SK-N-SH treated with all-trans-retinoic acid at 6 μM for 48 hours (cell line): ENCODE results near the gene PRRC2A.

ENCODE experiments used
- ATAC-seq: fragments of 200-7000 bp; cut with Tn5 transposase; 3 replicates; pipeline ENCODE4 v1.9.1; 2020; ENCODE audit warnings: mild to moderate bottlenecking, moderate library complexity
- ARNTL ChIP-seq: fragments of 450-650 bp; formaldehyde crosslinking; IDR thresholded peaks from 2 replicates; pipeline ENCODE4 v1.5.0; 2020; ENCODE audit warnings: low read depth, mild to moderate bottlenecking, moderate library complexity, borderline replicate concordance
- CREB5 ChIP-seq: fragments of 250-450 bp; sonication (Bioruptor Pico); IDR thresholded peaks from 2 replicates; pipeline ENCODE4 v1.5.1; 2020; ENCODE audit warnings: low read depth, mild to moderate bottlenecking, moderate library complexity
- CSDC2 ChIP-seq: fragments of 250-450 bp; sonication (Bioruptor Pico); IDR thresholded peaks from 2 replicates; pipeline ENCODE4 v1.5.0; 2020; ENCODE audit warnings: mild to moderate bottlenecking, moderate library complexity
- CSRNP3 ChIP-seq: fragments of 250-450 bp; sonication (Bioruptor Pico); IDR thresholded peaks from 2 replicates; pipeline ENCODE4 v1.5.1; 2021; ENCODE audit warnings: mild to moderate bottlenecking, moderate library complexity
- ESRRG ChIP-seq: fragments of 250-450 bp; sonication (Bioruptor Pico); IDR thresholded peaks from 2 replicates; pipeline ENCODE4 v1.6.1; 2021; ENCODE audit warnings: mild to moderate bottlenecking
- OSR1 ChIP-seq: fragments of 250-450 bp; sonication (Bioruptor Pico); IDR thresholded peaks from 2 replicates; pipeline ENCODE4 v1.8.0; 2022; ENCODE audit warnings: moderate library complexity, mild to moderate bottlenecking, inconsistent platforms
- PATZ1 ChIP-seq: fragments of 250-450 bp; sonication (Bioruptor Pico); IDR thresholded peaks from 2 replicates; pipeline ENCODE4 v1.8.0; 2020; ENCODE audit warnings: mild to moderate bottlenecking, moderate library complexity, borderline replicate concordance
- POU6F1 ChIP-seq: fragments of 250-450 bp; sonication (Bioruptor Pico); IDR thresholded peaks from 2 replicates; pipeline ENCODE4 v1.8.0; 2021; ENCODE audit warnings: low read depth, mild to moderate bottlenecking, moderate library complexity, borderline replicate concordance
- PPARA ChIP-seq: fragments of 250-450 bp; sonication (Bioruptor Pico); IDR thresholded peaks from 2 replicates; pipeline ENCODE4 v1.5.0; 2020; ENCODE audit warnings: mild to moderate bottlenecking, borderline replicate concordance
- RARB ChIP-seq: fragments of 250-450 bp; sonication (Bioruptor Pico); IDR thresholded peaks from 2 replicates; pipeline ENCODE4 v1.8.0; 2021; ENCODE audit warnings: mild to moderate bottlenecking, moderate library complexity
- SNAI2 ChIP-seq: fragments of 250-450 bp; sonication (Bioruptor Pico); IDR thresholded peaks from 2 replicates; pipeline ENCODE4 v1.5.0; 2020; ENCODE audit warnings: mild to moderate bottlenecking, moderate library complexity
- TCF4 ChIP-seq: fragments of 250-450 bp; sonication (Bioruptor Pico); IDR thresholded peaks from 2 replicates; pipeline ENCODE4 v1.8.0; 2021; ENCODE audit warnings: mild to moderate bottlenecking, moderate library complexity, borderline replicate concordance
- TOX ChIP-seq: fragments of 250-450 bp; sonication (Bioruptor Pico); IDR thresholded peaks from 2 replicates; pipeline ENCODE4 v1.8.0; 2021; ENCODE audit warnings: mild to moderate bottlenecking, moderate library complexity, borderline replicate concordance
- TSHZ2 ChIP-seq: fragments of 250-450 bp; sonication (Bioruptor Pico); IDR thresholded peaks from 2 replicates; pipeline ENCODE4 v1.5.0; 2020; ENCODE audit warnings: mild to moderate bottlenecking, moderate library complexity
- ZC3H10 ChIP-seq: fragments of 250-450 bp; sonication (Bioruptor Pico); IDR thresholded peaks from 2 replicates; pipeline ENCODE4 v1.5.1; 2021; ENCODE audit warnings: mild to moderate bottlenecking, moderate library complexity
- ZFP3 ChIP-seq: fragments of 250-450 bp; sonication (Bioruptor Pico); IDR thresholded peaks from 2 replicates; pipeline ENCODE4 v1.5.0; 2020; ENCODE audit warnings: mild to moderate bottlenecking, moderate library complexity
- ZFP30 ChIP-seq: fragments of 450-650 bp; formaldehyde crosslinking; IDR thresholded peaks from 2 replicates; pipeline ENCODE4 v1.5.0; 2022; ENCODE audit warnings: mild to moderate bottlenecking, moderate library complexity
- ZNF565 ChIP-seq: fragments of 450-650 bp; formaldehyde crosslinking; conservative IDR thresholded peaks from 2 replicates; pipeline ENCODE4 v1.5.0; 2020; ENCODE audit warnings: low read depth, mild to moderate bottlenecking, moderate library complexity
- ZNF70 ChIP-seq: fragments of 450-650 bp; formaldehyde crosslinking; IDR thresholded peaks from 2 replicates; pipeline ENCODE4 v1.5.0; 2020; ENCODE audit warnings: mild to moderate bottlenecking, moderate library complexity
- ZNF8 ChIP-seq: fragments of 450-650 bp; formaldehyde crosslinking; IDR thresholded peaks from 2 replicates; pipeline ENCODE4 v1.5.0; 2020; ENCODE audit warnings: mild to moderate bottlenecking, moderate library complexity

PRRC2A gene

GRCh38 chr6:31634131-31634530, 13.6 kb downstream of the PRRC2A start:
- ATAC-seq, result peak; percentile 2; the same call in 1 of the 3 replicates
- no peak for TF ChIP-seq PPARA
- TF ChIP-seq CREB5 (CRISPR knock-in tag), result no peak
- TF ChIP-seq SNAI2 (CRISPR knock-in tag), result no peak
- no peak for TF ChIP-seq TSHZ2 (CRISPR knock-in tag)
- TF ChIP-seq RARB (CRISPR knock-in tag), result no peak
- TF ChIP-seq POU6F1 (CRISPR knock-in tag), result no peak
- no peak for TF ChIP-seq TOX

- ATAC-seq, result no peak; the same call in 2 of the 3 replicates
Observed at GRCh38 chr6:31634969-31635575, 14.6 kb downstream of the PRRC2A start.

GRCh38 chr6:31636698-31637596, 16.4 kb downstream of the PRRC2A start:
- TF ChIP-seq ZNF8 (CRISPR knock-in tag), result no peak
- TF ChIP-seq ZNF565 (CRISPR knock-in tag), result no peak
- no peak for TF ChIP-seq ARNTL (CRISPR knock-in tag)
- no peak for TF ChIP-seq TCF4
- no peak for TF ChIP-seq TSHZ2 (CRISPR knock-in tag)
- TF ChIP-seq CREB5 (CRISPR knock-in tag), result no peak
- TF ChIP-seq ZNF70, result no peak
- TF ChIP-seq ESRRG (CRISPR knock-in tag), result no peak
- no peak for TF ChIP-seq PATZ1 (CRISPR knock-in tag)
- TF ChIP-seq CSDC2 (CRISPR knock-in tag), result no peak
- TF ChIP-seq TOX, result no peak
- TF ChIP-seq PPARA, result no peak
- TF ChIP-seq ZFP3 (CRISPR knock-in tag), result no peak
- TF ChIP-seq ZFP30 (CRISPR knock-in tag), result no peak
- no peak for TF ChIP-seq OSR1 (CRISPR knock-in tag)
- no peak for TF ChIP-seq ZC3H10 (CRISPR knock-in tag)
- no peak for TF ChIP-seq CSRNP3
- TF ChIP-seq RARB (CRISPR knock-in tag), result no peak
- no peak for ATAC-seq

More at GRCh38 chr6:31634969-31635575, 14.6 kb downstream of the PRRC2A start:
- TF ChIP-seq ZC3H10 (CRISPR knock-in tag) (no peak), SNAI2 (CRISPR knock-in tag) (no peak)
